Fibroblast of the aortic adventitia (primary cell): Measurements from ENCODE around the gene AMFR. TPM values are rescaled to one million over a fixed set of nuclear protein-coding genes. Genes with fewer than 3 reads are reported as not detected.

Experiments
- DNase-seq: peaks from one replicate; pipeline ENCODE4 v3.0.0-alpha.2; 2010; ENCODE audit warnings: low read depth
- H3K4me3 ChIP-seq: 2 replicates; pipeline ENCODE4 v1.5.1; 2011; ENCODE audit warnings: low read depth, mild to moderate bottlenecking, control low read depth, low read length, moderate library complexity
- total RNA-seq: library from RNA; depleted of rRNA; stranded (reverse); fragments of >200 nt; gene quantifications from 2 replicates; pipeline ENCODE4 v1.2.3, GENCODE V29; 2012; ENCODE audit warnings: low replicate concordance
- TF ChIP-seq, protein P1 (sequence below): IDR thresholded peaks from 2 replicates; pipeline ENCODE4 v1.5.1; 2011; ENCODE audit warnings: mild to moderate bottlenecking, low read length, control low read depth, inconsistent platforms; ENCODE audit not compliant: insufficient read depth

AMFR gene
- total RNA-seq, 1 donor = 133 TPM

- no peak for DNase-seq
- TF ChIP-seq, protein P1, sequence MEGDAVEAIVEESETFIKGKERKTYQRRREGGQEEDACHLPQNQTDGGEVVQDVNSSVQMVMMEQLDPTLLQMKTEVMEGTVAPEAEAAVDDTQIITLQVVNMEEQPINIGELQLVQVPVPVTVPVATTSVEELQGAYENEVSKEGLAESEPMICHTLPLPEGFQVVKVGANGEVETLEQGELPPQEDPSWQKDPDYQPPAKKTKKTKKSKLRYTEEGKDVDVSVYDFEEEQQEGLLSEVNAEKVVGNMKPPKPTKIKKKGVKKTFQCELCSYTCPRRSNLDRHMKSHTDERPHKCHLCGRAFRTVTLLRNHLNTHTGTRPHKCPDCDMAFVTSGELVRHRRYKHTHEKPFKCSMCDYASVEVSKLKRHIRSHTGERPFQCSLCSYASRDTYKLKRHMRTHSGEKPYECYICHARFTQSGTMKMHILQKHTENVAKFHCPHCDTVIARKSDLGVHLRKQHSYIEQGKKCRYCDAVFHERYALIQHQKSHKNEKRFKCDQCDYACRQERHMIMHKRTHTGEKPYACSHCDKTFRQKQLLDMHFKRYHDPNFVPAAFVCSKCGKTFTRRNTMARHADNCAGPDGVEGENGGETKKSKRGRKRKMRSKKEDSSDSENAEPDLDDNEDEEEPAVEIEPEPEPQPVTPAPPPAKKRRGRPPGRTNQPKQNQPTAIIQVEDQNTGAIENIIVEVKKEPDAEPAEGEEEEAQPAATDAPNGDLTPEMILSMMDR = no peak
- H3K4me3 ChIP-seq = no peak overlapping the region
Measured at GRCh38 chr16:56350491-56351405, 74.6 kb downstream of the AMFR start.

DNA sequence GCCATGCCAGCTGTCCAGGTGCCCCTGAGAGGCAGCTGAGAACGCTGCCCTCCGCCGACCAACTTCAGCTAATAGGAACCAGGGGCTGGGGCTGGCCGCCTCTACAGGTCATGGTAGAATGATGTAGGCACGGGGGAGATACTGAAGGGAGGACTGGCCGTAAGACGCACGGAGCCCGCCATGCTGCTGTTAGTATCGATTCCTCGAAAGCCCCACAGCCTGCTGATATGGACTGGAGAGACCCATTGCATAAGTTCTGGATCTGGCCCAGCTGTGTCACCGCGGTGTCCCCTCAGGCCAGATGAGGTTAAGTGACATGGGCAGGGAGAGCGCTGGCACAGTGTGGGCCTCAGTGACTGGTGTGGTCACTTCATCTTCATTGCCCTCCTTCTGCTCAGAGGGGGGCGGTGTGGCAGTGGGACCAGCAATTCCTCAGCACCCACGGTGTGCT, 75.6 kb downstream of the AMFR start:
- no peak for DNase-seq
- H3K4me3 ChIP-seq = no peak overlapping the region
- TF ChIP-seq, protein P1 = no peak

GRCh38 chr16:56349086-56349415, 76.3 kb downstream of the AMFR start:
- no peak overlapping the region for H3K4me3 ChIP-seq
- no peak for DNase-seq
- TF ChIP-seq, protein P1 = no peak

DNA sequence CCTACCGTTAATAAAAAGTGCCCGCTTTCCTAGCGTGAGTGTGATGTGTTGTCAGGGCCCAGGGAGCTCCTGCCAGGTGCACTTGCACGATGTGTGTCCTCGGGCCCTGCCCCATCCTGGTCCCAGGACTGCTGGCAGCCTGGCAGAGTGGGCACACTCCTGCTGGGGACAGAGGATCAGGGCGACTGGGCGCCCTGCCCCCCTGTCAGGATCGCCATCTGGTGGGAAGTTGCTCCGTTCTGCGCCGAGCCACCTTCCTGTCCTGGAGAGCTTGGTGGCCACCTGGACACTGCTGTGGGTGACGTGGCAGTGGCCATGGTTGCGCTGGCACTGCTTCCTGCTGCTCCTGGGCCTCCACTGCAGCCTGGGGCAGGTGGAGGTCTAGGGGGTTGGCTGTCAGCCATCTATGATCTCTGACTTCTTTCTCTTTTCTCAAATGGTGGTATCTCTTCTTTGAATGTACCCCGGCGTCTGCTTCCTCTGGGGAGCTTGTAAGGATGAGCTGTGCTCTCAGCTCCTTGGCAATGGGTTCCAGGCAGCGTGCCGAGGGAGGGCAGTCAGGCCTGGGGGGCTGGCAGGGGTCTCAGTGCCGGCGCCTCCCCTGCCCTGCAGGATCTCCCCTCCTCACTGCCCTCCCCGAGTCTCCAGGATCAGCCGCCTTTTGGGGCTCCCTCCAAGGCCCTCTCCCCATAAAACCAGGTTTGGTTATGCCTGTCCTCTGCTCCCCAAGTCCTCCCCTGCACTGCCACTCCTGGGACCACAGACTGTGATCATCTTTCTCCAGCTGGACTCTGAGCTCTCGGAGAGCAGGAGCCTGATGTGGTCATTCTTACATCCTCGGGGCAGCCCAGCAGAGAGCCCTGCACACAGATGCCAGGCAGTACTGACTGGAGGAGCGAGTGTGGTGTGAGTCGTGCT, 76.9 kb downstream of the AMFR start:
- TF ChIP-seq, protein P1 = no peak
- DNase-seq = no peak
- no peak overlapping the region for H3K4me3 ChIP-seq

DNA sequence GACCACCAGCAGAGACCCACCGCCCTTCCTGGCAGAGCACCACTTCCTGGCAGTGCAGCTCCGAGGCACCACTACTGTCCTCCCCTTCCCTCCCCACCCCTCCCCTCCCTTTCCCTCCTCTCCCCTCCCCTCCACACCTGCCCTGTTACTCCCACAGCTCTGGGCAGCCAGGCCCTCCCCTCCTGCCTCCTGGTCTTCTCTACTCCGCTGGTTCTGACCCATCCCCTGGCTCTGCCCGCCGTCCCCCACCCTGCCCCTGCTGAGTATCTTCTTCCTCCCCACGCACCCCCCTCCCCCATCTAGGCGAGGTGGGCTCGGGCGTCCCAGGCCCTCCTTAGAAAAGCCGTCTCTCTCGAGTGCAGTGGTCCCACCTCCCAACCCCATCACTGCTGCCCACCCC, 77.7 kb downstream of the AMFR start:
- H3K4me3 ChIP-seq = no peak overlapping the region
- TF ChIP-seq, protein P1 = no peak
- DNase-seq = no peak

DNA sequence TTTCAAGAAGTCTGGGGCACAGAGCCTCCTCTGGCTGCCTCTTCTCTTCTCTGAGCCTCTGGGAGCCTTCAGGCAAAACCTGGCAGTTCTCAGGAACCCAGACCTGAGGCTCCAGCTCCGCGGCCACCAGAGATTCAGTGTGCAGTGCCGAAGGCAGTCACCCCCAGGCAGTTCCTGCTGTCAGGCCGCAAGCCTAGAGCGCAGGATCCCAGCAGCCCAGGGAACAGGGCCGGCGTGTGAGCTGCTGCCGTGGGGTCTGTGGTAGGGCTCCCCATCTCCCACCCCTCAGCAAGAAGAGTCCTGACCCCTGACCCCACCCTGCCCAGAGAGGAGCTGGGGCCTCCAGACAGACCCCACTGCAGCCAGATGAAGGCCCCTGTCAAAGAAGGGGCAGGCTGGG, 78.2 kb downstream of the AMFR start:
- no peak overlapping the region for H3K4me3 ChIP-seq
- TF ChIP-seq, protein P1 = no peak
- DNase-seq = no peak
